ENCODE data around the gene IER3.
"Not testable (repeated sequence)": the region's sequence is repeated elsewhere in the genome, so short reads cannot be mapped to it uniquely, and the experiment has no call there.

The IER3 gene

GRCh38 chr6:30727920-30728553, 16.3 kb downstream of the IER3 start:
- Histone ChIP-seq H3K36me3 (replicated peaks) (peaks cover 63% of the 10 kb centered on the region), H3K4me1 (peaks cover 13% of the 10 kb centered on the region), H3K4me3 (no peak overlapping the region), H3K9me3 (no peaks in the 10 kb centered on the region), H3K27me3 (ENCODE audit: low read depth) (no peaks in the 10 kb centered on the region)
- no peak for DNase-seq (ENCODE audit: low spot score in 2 of 2)
- in situ Hi-C loops (cut with MboI; ENCODE audit: low sequenced_read_pairs), result loop anchor here (5.0 kb wide), 1 partner anchor 56 kb away; the partner anchor contains the start of gene DHX16

- peak in 1 of 2 experiments; percentile 21 for DNase-seq (ENCODE audit: low spot score in 2 of 2)
- Histone ChIP-seq H3K27me3 (ENCODE audit: low read depth) (no peaks in the 10 kb centered on the region), H3K9me3 (no peaks in the 10 kb centered on the region), H3K4me3 (no peak overlapping the region), H3K36me3 (replicated peaks) (peaks cover 74% of the 10 kb centered on the region), H3K4me1 (peaks cover 17% of the 10 kb centered on the region)
- in situ Hi-C loops (cut with MboI; ENCODE audit: low sequenced_read_pairs), result loop anchor here (5.0 kb wide), 1 partner anchor 54 kb away; the partner anchor contains the start of gene DHX16
Measured at GRCh38 chr6:30726506-30727413, 17.6 kb downstream of the IER3 start.

- H3K4me1 ChIP-seq, result peaks cover 17% of the 10 kb centered on the region
- no peaks in the 10 kb centered on the region for H3K9me3 ChIP-seq
- H3K36me3 ChIP-seq (replicated peaks), result peaks cover 78% of the 10 kb centered on the region
- DNase-seq (ENCODE audit: low spot score in 2 of 2), result peak; percentile 38 to 46
- H3K4me3 ChIP-seq, result no peak overlapping the region
- in situ Hi-C loops (cut with MboI; ENCODE audit: low sequenced_read_pairs), result loop anchor here (5.0 kb wide), 1 partner anchor 54 kb away; the partner anchor contains the start of gene DHX16
- no peaks in the 10 kb centered on the region for H3K27me3 ChIP-seq (ENCODE audit: low read depth)
Measured at GRCh38 chr6:30725713-30726505, 18.4 kb downstream of the IER3 start.

- Histone ChIP-seq H3K9me3 (no peaks in the 10 kb centered on the region), H3K36me3 (replicated peaks) (peaks cover 76% of the 10 kb centered on the region), H3K4me1 (peaks cover 14% of the 10 kb centered on the region), H3K4me3 (no peak overlapping the region), H3K27me3 (ENCODE audit: low read depth) (no peaks in the 10 kb centered on the region)
- in situ Hi-C loops (cut with MboI; ENCODE audit: low sequenced_read_pairs), result loop anchor here (5.0 kb wide), 2 partner anchors 53 to 108 kb away; partner anchors contain the start of genes DHX16, MRPS18B and PPP1R10
- DNase-seq (ENCODE audit: low spot score in 2 of 2), result no peak
Measured at GRCh38 chr6:30724906-30725667, 19.3 kb downstream of the IER3 start.

- Histone ChIP-seq H3K36me3 (replicated peaks) (peaks cover 66% of the 10 kb centered on the region), H3K4me1 (peaks cover 15% of the 10 kb centered on the region)
- in situ Hi-C loops (cut with MboI; ENCODE audit: low sequenced_read_pairs), result loop anchor here (5.0 kb wide), 1 partner anchor 107 kb away; the partner anchor contains the start of genes MRPS18B and PPP1R10
- not testable (repeated sequence) for H3K4me3 ChIP-seq; H3K27me3 ChIP-seq (ENCODE audit: low read depth); DNase-seq (ENCODE audit: low spot score in 2 of 2); H3K9me3 ChIP-seq
Measured at GRCh38 chr6:30723843-30724741, 20.3 kb downstream of the IER3 start.

- H3K36me3 ChIP-seq (replicated peaks), result peaks cover 65% of the 10 kb centered on the region
- in situ Hi-C loops (cut with MboI; ENCODE audit: low sequenced_read_pairs), result loop anchor here (5.0 kb wide), 1 partner anchor 106 kb away; the partner anchor contains the start of genes MRPS18B and PPP1R10
- H3K9me3 ChIP-seq; H3K27me3 ChIP-seq (ENCODE audit: low read depth); DNase-seq (ENCODE audit: low spot score in 2 of 2): not testable (repeated sequence)
- peaks cover 23% of the 10 kb centered on the region for H3K4me1 ChIP-seq
- H3K4me3 ChIP-seq, result peak overlapping the region; percentile 69; the same call in 1 of the 2 replicates
Measured at GRCh38 chr6:30723159-30723842, 21.0 kb downstream of the IER3 start.

GRCh38 chr6:30722280-30723112, 21.9 kb downstream of the IER3 start:
- peak overlapping the region; percentile 69 for H3K4me3 ChIP-seq
- peaks cover 29% of the 10 kb centered on the region for H3K4me1 ChIP-seq
- H3K27me3 ChIP-seq (ENCODE audit: low read depth), result no peaks in the 10 kb centered on the region
- in situ Hi-C loops (cut with MboI; ENCODE audit: low sequenced_read_pairs), result loop anchor here (5.0 kb wide), 1 partner anchor 105 kb away; the partner anchor contains the start of genes MRPS18B and PPP1R10
- peak; percentile 71 to 88 for DNase-seq (ENCODE audit: low spot score in 2 of 2)
- no peaks in the 10 kb centered on the region for H3K9me3 ChIP-seq
- H3K36me3 ChIP-seq (replicated peaks), result peaks cover 63% of the 10 kb centered on the region

- not testable (repeated sequence) for H3K9me3 ChIP-seq; H3K27me3 ChIP-seq (ENCODE audit: low read depth); DNase-seq (ENCODE audit: low spot score in 2 of 2)
- in situ Hi-C loops (cut with MboI; ENCODE audit: low sequenced_read_pairs), result loop anchor here (5.0 kb wide), 1 partner anchor 105 kb away; the partner anchor contains the start of genes MRPS18B and PPP1R10
- Histone ChIP-seq H3K4me1 (peaks cover 29% of the 10 kb centered on the region), H3K4me3 (peak overlapping the region; percentile 69), H3K36me3 (replicated peaks) (peaks cover 57% of the 10 kb centered on the region)
Measured at GRCh38 chr6:30722025-30722279, 22.4 kb downstream of the IER3 start.

GRCh38 chr6:30721198-30722024, 22.9 kb downstream of the IER3 start:
- H3K4me1 ChIP-seq, result peaks cover 30% of the 10 kb centered on the region
- H3K27me3 ChIP-seq (ENCODE audit: low read depth), result no peaks in the 10 kb centered on the region
- DNase-seq (ENCODE audit: low spot score in 2 of 2), result peak; percentile 75 to 95
- H3K36me3 ChIP-seq (replicated peaks), result peaks cover 55% of the 10 kb centered on the region
- no peaks in the 10 kb centered on the region for H3K9me3 ChIP-seq
- in situ Hi-C loops (cut with MboI; ENCODE audit: low sequenced_read_pairs), result loop anchor here (5.0 kb wide), 1 partner anchor 104 kb away; the partner anchor contains the start of genes MRPS18B and PPP1R10
- H3K4me3 ChIP-seq, result peak overlapping the region; percentile 69

- Histone ChIP-seq H3K4me3 (peak overlapping the region; percentile 69), H3K9me3 (no peaks in the 10 kb centered on the region), H3K4me1 (peaks cover 35% of the 10 kb centered on the region), H3K36me3 (replicated peaks) (peaks cover 52% of the 10 kb centered on the region), H3K27me3 (ENCODE audit: low read depth) (no peaks in the 10 kb centered on the region)
- in situ Hi-C loops (cut with MboI; ENCODE audit: low sequenced_read_pairs), result loop anchor here (5.0 kb wide), 1 partner anchor 103 kb away; the partner anchor contains the start of genes MRPS18B and PPP1R10
- DNase-seq (ENCODE audit: low spot score in 2 of 2), result peak; percentile 46 to 85
Measured at GRCh38 chr6:30720738-30721197, 23.6 kb downstream of the IER3 start.
